Keratinocyte (primary cell): ENCODE measurements around the gene PLEKHA6.

ENCODE experiments used
- CTCF ChIP-seq, 3 experiments: IDR thresholded peaks in 1 of 3; conservative IDR thresholded peaks in 1 of 3; optimal IDR thresholded peaks in 1 of 3; 2 replicates in 2 of 3; 3 replicates in 1 of 3; pipeline versions ENCODE3 to v1.5.1; 2011; ENCODE audit warnings: low read length in 3 of 3, mild to moderate bottlenecking in 3 of 3, moderate library complexity in 2 of 3, control low read depth in 1 of 3, inconsistent platforms in 1 of 3; ENCODE audit not compliant: insufficient read depth in 2 of 3; ENCODE audit errors: extremely low read depth in 1 of 3
- EZH2 ChIP-seq: IDR thresholded peaks from one replicate; pipeline ENCODE4 v1.6.1; 2012; ENCODE audit warnings: inconsistent platforms, mild to moderate bottlenecking, low read length, moderate library complexity

DNA sequence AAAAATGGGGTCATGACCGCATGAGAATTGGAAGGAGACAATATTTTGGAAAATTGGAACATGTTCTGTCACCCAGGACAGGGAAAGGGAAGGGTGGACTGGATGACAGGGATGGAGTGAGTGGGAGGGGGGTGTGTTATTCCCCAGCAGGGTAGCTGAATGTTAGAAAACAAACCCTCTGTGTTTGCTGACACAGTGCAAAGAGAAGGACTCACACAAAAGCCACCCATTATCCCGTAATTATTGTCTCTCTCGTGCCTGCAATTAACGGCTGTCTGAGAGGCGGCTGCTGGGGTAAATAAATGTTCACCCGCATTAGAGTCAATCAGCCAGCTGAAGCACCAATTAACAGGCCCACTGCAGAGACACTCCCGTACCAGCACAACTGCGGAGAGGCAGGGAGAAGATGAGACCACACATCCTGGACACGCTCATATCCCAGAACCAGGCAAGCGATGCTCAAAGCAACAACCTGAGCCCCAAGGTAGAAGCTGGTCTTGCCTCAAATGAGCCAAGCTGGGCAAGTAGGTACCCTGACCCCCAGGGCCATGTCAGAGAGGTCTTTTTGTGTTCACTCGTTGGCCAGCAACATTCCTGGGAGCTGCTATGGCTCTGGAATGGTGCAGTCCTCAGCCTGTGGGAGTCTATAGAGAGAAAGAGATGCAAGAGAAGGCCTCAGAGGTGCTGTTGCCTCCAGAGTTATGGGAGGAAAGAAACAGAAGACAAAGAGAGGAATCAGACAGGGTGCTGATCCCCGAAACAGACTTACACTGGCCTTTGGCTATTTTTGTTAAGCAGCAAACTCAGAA is 19.4 kb downstream of the PLEKHA6 start:
- TF ChIP-seq CTCF (optimal IDR thresholded peaks at IDR 0.05 in 1 of 3, IDR thresholded peaks at IDR 0.05 in 1 of 3, conservative IDR thresholded peaks at IDR 0.05 in 1 of 3; ENCODE audit: extremely low read depth in 1 of 3, insufficient read depth in 2 of 3, low read length in 3 of 3) (no peak), EZH2 (no peak)
